Activated CD8-positive, alpha-beta T cell treated with anti-CD3 and anti-CD28 coated beads for 36 hours (primary cell): ENCODE data around the gene MCC. TPM values are rescaled to one million over a fixed set of nuclear protein-coding genes. Genes with fewer than 3 reads are reported as not detected.

ENCODE experiments used
- ATAC-seq: fragments of 200-7000 bp; cut with Tn5 transposase; one replicate; pipeline ENCODE4 v1.10.0; 2021; ENCODE audit warnings: mild to moderate bottlenecking, moderate library complexity
- CTCF ChIA-PET: fragments of 350-600 bp; sonication (Branson Sonifier 250); formaldehyde crosslinking; loops from one replicate; lab custom pipeline; 2021; ENCODE audit warnings: antibody characterized with exemption; lab: Charles Lee
- POLR2A ChIA-PET: fragments of 350-600 bp; sonication (Branson Sonifier 250); formaldehyde crosslinking; loops from one replicate; lab custom pipeline; 2021; ENCODE audit warnings: antibody characterized with exemption; lab: Charles Lee
- DNase-seq: peaks from one replicate; pipeline ENCODE4 v3.0.0-alpha.2; 2020
- H3K27ac Mint-ChIP-seq: one replicate; pipeline ENCODE4 v1.8.0; 2021; ENCODE audit warnings: mild to moderate bottlenecking, mixed read lengths
- H3K27me3 Mint-ChIP-seq: one replicate; pipeline ENCODE4 v1.8.0; 2021; ENCODE audit warnings: mixed read lengths
- H3K36me3 Mint-ChIP-seq: one replicate; pipeline ENCODE4 v1.8.0; 2021; ENCODE audit warnings: low read depth, mixed read lengths
- H3K4me1 Mint-ChIP-seq: one replicate; pipeline ENCODE4 v1.8.0; 2021; ENCODE audit warnings: low read depth, mixed read lengths
- H3K4me3 Mint-ChIP-seq: one replicate; pipeline ENCODE4 v1.8.0; 2021; ENCODE audit warnings: mild to moderate bottlenecking, moderate library complexity, mixed read lengths
- H3K9me3 Mint-ChIP-seq: one replicate; pipeline ENCODE4 v1.8.0; 2021; ENCODE audit warnings: mixed read lengths
- CTCF ChIP-seq: fragments of 200-600 bp; IDR thresholded peaks from one replicate; pipeline ENCODE4 v1.8.0; 2022; ENCODE audit warnings: antibody characterized with exemption, mild to moderate bottlenecking
- intact Hi-C: fragments of 100-400 bp; cut with micrococcal nuclease; formaldehyde crosslinking; loops from one replicate; pipeline ENCODE4 v1.10.0; 2022
- total RNA-seq, 2 experiments: library from RNA; stranded (reverse); gene quantifications; one replicate each; pipeline ENCODE4 v1.2.3, GENCODE V29; 2021

The MCC gene
- total RNA-seq, 2 experiments from 2014 or later = 4.9 to 5.4 TPM

- no peaks in the 10 kb centered on the region for H3K9me3 Mint-ChIP-seq
- peaks cover 35% of the 10 kb centered on the region for H3K36me3 Mint-ChIP-seq
- DNase-seq (no peak), ATAC-seq (no peak)
- CTCF ChIA-PET = interaction anchor here (4.0 kb wide), 1 partner anchor 10 kb away, joined by 36 read pairs; no protein-coding TSS in a partner anchor
- intact Hi-C loops = no loop called here
- peaks cover 9% of the 10 kb centered on the region for H3K4me1 Mint-ChIP-seq
- H3K27me3 Mint-ChIP-seq = no peaks in the 10 kb centered on the region
- no peak overlapping the region for H3K27ac Mint-ChIP-seq
- TF ChIP-seq CTCF = no peak
- H3K4me3 Mint-ChIP-seq = no peak overlapping the region
- POLR2A ChIA-PET = no interaction called here
Measured at GRCh38 chr5:113005454-113005853, 482.8 kb downstream of the MCC start.

GRCh38 chr5:113003763-113004162 lies 484.5 kb downstream of the MCC start:
- TF ChIP-seq CTCF = no peak
- Mint-ChIP-seq H3K4me1 (peaks cover 11% of the 10 kb centered on the region), H3K9me3 (no peaks in the 10 kb centered on the region), H3K36me3 (peaks cover 33% of the 10 kb centered on the region), H3K27ac (no peak overlapping the region), H3K27me3 (no peaks in the 10 kb centered on the region), H3K4me3 (no peak overlapping the region)
- DNase-seq = no peak
- intact Hi-C loops = no loop called here
- ChIA-PET CTCF (interaction anchor here (1.1 kb wide), 1 partner anchor 70 kb away, joined by 3 read pairs; no protein-coding TSS in a partner anchor), POLR2A (interaction anchor here (0.6 kb wide), 1 partner anchor 14 kb away, joined by 3 read pairs; no protein-coding TSS in a partner anchor)
- ATAC-seq = no peak

- no peak for TF ChIP-seq CTCF
- Mint-ChIP-seq H3K27me3 (no peaks in the 10 kb centered on the region), H3K27ac (no peak overlapping the region), H3K4me3 (no peak overlapping the region), H3K9me3 (no peaks in the 10 kb centered on the region), H3K36me3 (peaks cover 31% of the 10 kb centered on the region), H3K4me1 (peaks cover 13% of the 10 kb centered on the region)
- no peak for ATAC-seq
- DNase-seq = no peak
- POLR2A ChIA-PET = no interaction called here
- CTCF ChIA-PET = no interaction called here
- intact Hi-C loops = no loop called here
Measured at GRCh38 chr5:113002423-113002822, 485.8 kb downstream of the MCC start.

GRCh38 chr5:113000466-113000865 lies 487.8 kb downstream of the MCC start:
- no peaks in the 10 kb centered on the region for H3K27me3 Mint-ChIP-seq
- no peak overlapping the region for H3K27ac Mint-ChIP-seq
- H3K4me1 Mint-ChIP-seq = peaks cover 17% of the 10 kb centered on the region
- DNase-seq (no peak), ATAC-seq (no peak)
- ChIA-PET CTCF (no interaction called here), POLR2A (no interaction called here)
- H3K4me3 Mint-ChIP-seq = no peak overlapping the region
- H3K9me3 Mint-ChIP-seq = no peaks in the 10 kb centered on the region
- TF ChIP-seq CTCF = no peak
- H3K36me3 Mint-ChIP-seq = peaks cover 27% of the 10 kb centered on the region
- intact Hi-C loops = no loop called here

GRCh38 chr5:112998296-112998695 lies 490.0 kb downstream of the MCC start:
- POLR2A ChIA-PET = no interaction called here
- Mint-ChIP-seq H3K9me3 (no peaks in the 10 kb centered on the region), H3K4me1 (peaks cover 16% of the 10 kb centered on the region), H3K4me3 (no peak overlapping the region), H3K36me3 (peaks cover 16% of the 10 kb centered on the region), H3K27me3 (no peaks in the 10 kb centered on the region), H3K27ac (no peak overlapping the region)
- no peak for ATAC-seq
- DNase-seq = no peak
- CTCF ChIA-PET = interaction anchor here (2.8 to 3.5 kb wide), 3 partner anchors 16 to 513 kb away, joined by 18 to 51 read pairs (median 50); no protein-coding TSS in a partner anchor
- intact Hi-C loops = loop anchor here (5.0 to 10.0 kb wide), 2 partner anchors 329 to 607 kb away; no protein-coding TSS in a partner anchor
- TF ChIP-seq CTCF = no peak
